WTC11 (cell line): ENCODE results near the gene ABHD16A.

Experiments used
- CREB1 ChIP-seq: sonication (generic); formaldehyde crosslinking; IDR thresholded peaks from 2 replicates; pipeline ENCODE4 v1.8.0; 2023; ENCODE audit warnings: mild to moderate bottlenecking, missing genetic modification reagents
- CTCF ChIP-seq: fragments of 200-600 bp; IDR thresholded peaks from 2 replicates; pipeline ENCODE4 v1.8.0; 2022; ENCODE audit warnings: antibody characterized with exemption

- TF ChIP-seq CREB1 (no peak), CTCF (no peak)
These were observed 11.5 kb downstream of the ABHD16A start for GRCh38 chr6:31691564-31692108.
